PC-9 (cell line): ENCODE data around the gene SENP2. TPM values are rescaled to one million over a fixed set of nuclear protein-coding genes. Genes with fewer than 3 reads are reported as not detected.
"Not testable (repeated sequence)": the region's sequence is repeated elsewhere in the genome, so short reads cannot be mapped to it uniquely, and the experiment has no call there.

ENCODE experiments used
- BruUV-seq: library from RNA; stranded (reverse); fragments of 400-500 nt; replicated peaks from 2 replicates; lab custom pipeline; 2021; lab: Mats Ljungman, UMichigan
- CTCF ChIA-PET: fragments of 300-600 bp; sonication (Branson Sonifier 250); formaldehyde crosslinking; loops from one replicate; lab custom pipeline; 2022; ENCODE audit warnings: antibody characterized with exemption; lab: Charles Lee
- POLR2A ChIA-PET: fragments of 300-600 bp; sonication (Branson Sonifier 250); formaldehyde crosslinking; loops from one replicate; lab custom pipeline; 2022; ENCODE audit warnings: antibody characterized with exemption; ENCODE audit not compliant: unreplicated experiment; lab: Charles Lee
- DNase-seq, 2 experiments: peaks; one replicate each; pipeline versions ENCODE4 v3.0.0 to v3.0.0-alpha.2; 2015 to 2022; ENCODE audit warnings: mixed read lengths in 1 of 2
- H2AFZ ChIP-seq: fragments of 200-600 bp; sonication (generic); 2 replicates; pipeline ENCODE4 v1.8.1; 2017; ENCODE audit warnings: antibody characterized with exemption
- H3F3A ChIP-seq: fragments of 200-600 bp; sonication (generic); 2 replicates; pipeline ENCODE4 v1.8.1; 2017; ENCODE audit warnings: antibody characterized with exemption, mild to moderate bottlenecking, low read depth; ENCODE audit not compliant: insufficient read depth
- H3K27ac ChIP-seq: fragments of 200-600 bp; sonication (generic); 2 replicates; pipeline ENCODE4 v1.6.1; 2016; ENCODE audit warnings: mixed run types
- H3K27me3 ChIP-seq: fragments of 200-600 bp; sonication (generic); 2 replicates; pipeline ENCODE4 v1.6.1; 2016; ENCODE audit warnings: low read depth, mixed run types; ENCODE audit not compliant: insufficient read depth
- H3K36me3 ChIP-seq: fragments of 200-600 bp; sonication (generic); 2 replicates; pipeline ENCODE4 v1.6.1; 2016; ENCODE audit warnings: low read depth, mixed run types
- H3K4me1 ChIP-seq: fragments of 200-600 bp; sonication (generic); replicated peaks from 2 replicates; pipeline ENCODE4 v1.6.1; 2016; ENCODE audit warnings: mixed run types; ENCODE audit not compliant: insufficient read depth
- H3K4me2 ChIP-seq: fragments of 200-600 bp; sonication (generic); 2 replicates; pipeline ENCODE4 v1.6.1; 2017; ENCODE audit warnings: mixed run types
- H3K4me3 ChIP-seq: fragments of 200-600 bp; sonication (generic); 2 replicates; pipeline ENCODE4 v1.6.1; 2016; ENCODE audit warnings: mixed run types
- H3K79me2 ChIP-seq: fragments of 200-600 bp; sonication (generic); 2 replicates; pipeline ENCODE4 v1.6.1; 2017; ENCODE audit warnings: low read depth, mixed run types
- H3K9me2 ChIP-seq: fragments of 200-600 bp; sonication (generic); 2 replicates; pipeline ENCODE4 v1.8.1; 2017; ENCODE audit warnings: mild to moderate bottlenecking; ENCODE audit not compliant: insufficient read depth
- H3K9me3 ChIP-seq: fragments of 200-600 bp; sonication (generic); 2 replicates; pipeline ENCODE4 v1.8.1; 2016; ENCODE audit warnings: low read depth; ENCODE audit not compliant: insufficient read depth
- H4K20me1 ChIP-seq: fragments of 200-600 bp; sonication (generic); 2 replicates; pipeline ENCODE4 v1.8.1; 2017; ENCODE audit not compliant: insufficient read depth
- CTCF ChIP-seq: fragments of 200-600 bp; sonication (generic); conservative IDR thresholded peaks from 2 replicates; pipeline ENCODE4 v1.6.1; 2017; ENCODE audit warnings: mixed run types, antibody characterized with exemption, mild to moderate bottlenecking, moderate library complexity
- EZH2 ChIP-seq: fragments of 200-600 bp; sonication (generic); IDR thresholded peaks from 2 replicates; pipeline ENCODE4 v1.8.0; 2017; ENCODE audit warnings: antibody characterized with exemption, low read depth
- intact Hi-C: fragments of 100-400 bp; cut with micrococcal nuclease; formaldehyde crosslinking; loops from one replicate; pipeline ENCODE4 v1.10.0; 2022; ENCODE audit not compliant: unreplicated experiment
- total RNA-seq: library from RNA; stranded (reverse); gene quantifications from 2 replicates; pipeline ENCODE4 v1.2.3, GENCODE V29; 2021

The SENP2 gene
- total RNA-seq, 1 experiment from 2014 or later: 89.5 TPM

DNA sequence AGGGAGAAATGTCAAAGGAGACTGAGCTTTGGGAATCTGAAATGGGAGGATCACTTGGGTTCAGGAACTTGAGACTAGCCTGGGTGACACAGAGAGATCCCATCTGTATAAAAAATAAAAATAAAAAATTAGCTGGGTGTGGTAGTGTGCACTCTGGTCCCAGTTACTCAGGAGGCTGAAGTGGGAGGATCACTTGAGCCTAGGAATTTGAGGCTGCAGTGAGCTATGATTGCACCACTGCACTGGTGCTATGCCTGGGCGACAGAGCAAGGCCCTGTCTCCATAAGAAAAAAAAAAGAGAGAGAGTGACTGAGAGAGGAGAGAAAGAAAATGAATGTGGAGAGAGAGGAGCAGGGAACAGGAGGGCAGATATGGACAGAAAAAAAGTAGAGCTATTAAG lies 72.8 kb downstream of the SENP2 start:
- DNase-seq: no peak
- no peaks in the 10 kb centered on the region for H3K9me2 ChIP-seq
- H3K36me3 ChIP-seq: peaks cover 43% of the 10 kb centered on the region
- no peaks in the 10 kb centered on the region for H3K27me3 ChIP-seq
- ChIA-PET POLR2A (interaction anchor here (0.6 to 0.7 kb wide), 3 partner anchors 64 to 1068 kb away, joined by 3 to 7 read pairs (median 3); no protein-coding TSS in a partner anchor), CTCF (interaction anchor here (0.5 to 0.9 kb wide), 5 partner anchors 34 to 583 kb away, joined by 3 to 4 read pairs (median 3); no protein-coding TSS in a partner anchor)
- no TSS peak for BruUV-seq
- H3K79me2 ChIP-seq: no peaks in the 10 kb centered on the region
- H3K4me3 ChIP-seq: no peak overlapping the region
- H3K27ac ChIP-seq: peak overlapping the region; percentile 31
- peaks cover 13% of the 10 kb centered on the region; the same call in 1 of the 2 replicates for H4K20me1 ChIP-seq
- H3K4me1 ChIP-seq: peaks cover 17% of the 10 kb centered on the region
- no peak overlapping the region for H2AFZ ChIP-seq
- H3K4me2 ChIP-seq: no peak overlapping the region
- peaks cover 42% of the 10 kb centered on the region for H3F3A ChIP-seq
- no peak for TF ChIP-seq EZH2
- no peak for TF ChIP-seq CTCF
- intact Hi-C loops: no loop called here
- no peaks in the 10 kb centered on the region for H3K9me3 ChIP-seq

- no TSS peak for BruUV-seq
- no peak overlapping the region for H3K4me2 ChIP-seq
- H3K4me3 ChIP-seq: no peak overlapping the region
- H3K9me2 ChIP-seq: no peaks in the 10 kb centered on the region
- intact Hi-C loops: loop anchor here (1.0 to 5.0 kb wide), 6 partner anchors 262 to 882 kb away; partner anchors contain the start of gene CRYGS
- peaks cover 13% of the 10 kb centered on the region; the same call in 1 of the 2 replicates for H4K20me1 ChIP-seq
- POLR2A ChIA-PET: interaction anchor here (0.6 to 1.1 kb wide), 3 partner anchors 283 to 1618 kb away, joined by 3 to 6 read pairs (median 3); no protein-coding TSS in a partner anchor
- peaks cover 34% of the 10 kb centered on the region for H3K36me3 ChIP-seq
- no peak overlapping the region for H2AFZ ChIP-seq
- no peaks in the 10 kb centered on the region for H3K9me3 ChIP-seq
- peak; percentile 74 for DNase-seq
- TF ChIP-seq EZH2 (no peak), CTCF (peak; percentile 100)
- H3F3A ChIP-seq: peaks cover 42% of the 10 kb centered on the region
- H3K4me1 ChIP-seq: peaks cover 17% of the 10 kb centered on the region
- H3K79me2 ChIP-seq: no peaks in the 10 kb centered on the region
- CTCF ChIA-PET: interaction anchor here (0.5 to 2.0 kb wide), 25 partner anchors 10 to 881 kb away, joined by 3 to 25 read pairs (median 6); no protein-coding TSS in a partner anchor
- no peaks in the 10 kb centered on the region for H3K27me3 ChIP-seq
- peak overlapping the region; percentile 1; the same call in 1 of the 2 replicates for H3K27ac ChIP-seq
Measured at GRCh38 chr3:185659942-185660921, 74.1 kb downstream of the SENP2 start.

DNA sequence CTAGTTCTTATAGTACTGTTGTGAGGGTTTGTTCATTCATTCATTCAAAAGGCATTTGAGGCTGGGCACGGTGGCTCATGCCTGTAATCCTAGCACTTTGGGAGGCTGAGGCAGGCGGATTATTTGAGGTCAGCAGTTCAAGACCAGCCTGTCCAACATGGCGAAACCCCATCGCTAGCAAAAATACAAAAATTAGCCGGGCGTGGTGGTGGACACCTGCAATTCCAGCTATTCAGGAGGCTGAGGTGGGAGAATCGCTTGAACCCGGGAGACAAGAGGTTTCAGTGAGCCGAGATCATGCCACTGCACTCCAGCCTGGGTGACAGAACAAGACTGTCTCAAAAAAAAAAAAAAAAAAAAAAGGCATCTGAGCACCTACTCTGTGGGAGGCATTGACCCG lies 75.2 kb downstream of the SENP2 start:
- H3K36me3 ChIP-seq: peaks cover 33% of the 10 kb centered on the region
- POLR2A ChIA-PET, H3K79me2 ChIP-seq, H3K9me2 ChIP-seq, BruUV-seq, DNase-seq, H3K4me2 ChIP-seq, H2AFZ ChIP-seq, H3K4me3 ChIP-seq, H3K27me3 ChIP-seq, H3K9me3 ChIP-seq: not testable (repeated sequence)
- peak overlapping the region; percentile 1; the same call in 1 of the 2 replicates for H3K27ac ChIP-seq
- H3F3A ChIP-seq: peaks cover 42% of the 10 kb centered on the region
- intact Hi-C loops: loop anchor here (2.0 to 5.0 kb wide), 5 partner anchors 261 to 881 kb away; partner anchors contain the start of gene CRYGS
- CTCF ChIA-PET: interaction anchor here (0.6 to 2.0 kb wide), 8 partner anchors 107 to 616 kb away, joined by 3 to 15 read pairs (median 5); no protein-coding TSS in a partner anchor
- H3K4me1 ChIP-seq: peaks cover 17% of the 10 kb centered on the region
- peaks cover 13% of the 10 kb centered on the region; the same call in 1 of the 2 replicates for H4K20me1 ChIP-seq
